Ovary (tissue), 9 donors: ENCODE data around the gene GAB3. TPM values are rescaled to one million over a fixed set of nuclear protein-coding genes. Genes with fewer than 3 reads are reported as not detected.

Experiments used
- DNase-seq, 5 donors: peaks; one replicate each; pipeline ENCODE4 v3.0.0-alpha.2; 2019 to 2020
- H3K27ac ChIP-seq, 2 donors: fragments of 200-600 bp; one replicate each; pipeline versions ENCODE4 v1.5.1 to v1.8.0; 2019 to 2022
- H3K27me3 ChIP-seq: fragments of 200-600 bp; one replicate; pipeline ENCODE4 v1.8.0; 2022
- H3K36me3 ChIP-seq: fragments of 200-600 bp; sonication (generic); one replicate; pipeline ENCODE4 v1.5.1; 2019
- H3K4me1 ChIP-seq: one replicate; pipeline ENCODE4 v1.8.1; 2013; ENCODE audit warnings: mild to moderate bottlenecking, moderate library complexity; ENCODE audit not compliant: insufficient read depth
- H3K4me3 ChIP-seq: fragments of 200-600 bp; sonication (generic); one replicate; pipeline ENCODE4 v1.5.1; 2017
- H3K9me3 ChIP-seq, 2 donors: fragments of 200-600 bp in 1 of 2; sonication (generic) in 1 of 2; one replicate each; pipeline versions ENCODE4 v1.5.1 to v1.8.1; 2013 to 2019; ENCODE audit warnings: mild to moderate bottlenecking in 1 of 2, moderate library complexity in 1 of 2
- CTCF ChIP-seq, 3 donors: fragments of 450-650 bp in 2 of 3; fragments of 200-600 bp in 1 of 3; IDR thresholded peaks; one replicate each; pipeline versions ENCODE4 v1.5.1 to v1.8.0; 2016 to 2022; ENCODE audit warnings: antibody characterized with exemption in 3 of 3, mild to moderate bottlenecking in 1 of 3
- EP300 ChIP-seq: sonication (generic); formaldehyde crosslinking; IDR thresholded peaks from one replicate; pipeline ENCODE4 v1.6.1; 2017; ENCODE audit warnings: antibody characterized with exemption
- POLR2A ChIP-seq: fragments of 450-650 bp; IDR thresholded peaks from one replicate; pipeline ENCODE4 v1.6.1; 2017; ENCODE audit warnings: antibody characterized with exemption, mild to moderate bottlenecking, moderate library complexity
- WGBS, 3 donors: extraction: QIAGEN DNeasy Blood & Tissue Kit in 1 of 3; methylation state at CpG; one replicate each; pipeline versions ENCODE4 v1.1.5 to v1.1.7; 2013 to 2017; 5-methylcytosine and 5-hydroxymethylcytosine counted together
- intact Hi-C, 4 donors: fragments of 100-400 bp; cut with DNase I; formaldehyde crosslinking; loops; one replicate each; pipeline versions ENCODE4 v1.11.0 to v1.15.1; 2022 to 2023
- polyA plus RNA-seq, 2 donors: library from polyadenylated mRNA; stranded (reverse); fragments of 200-250 nt in 1 of 2; fragments of 350-450 nt in 1 of 2; fragmentation: Illumina TruSeq in 1 of 2; extraction: RNeasy Lipid Tissue Mini Kit (QIAGEN cat#74804) in 1 of 2; gene quantifications; one replicate each; pipeline ENCODE4 v1.2.3, GENCODE V29; 2013 to 2014
- total RNA-seq, 7 donors: library from RNA; depleted of rRNA in 2 of 7; stranded (reverse); fragments of >200 nt in 2 of 7; fragmentation: NEBNext Ultra II Directional in 3 of 7; extraction: Animal tissue kit (Norgen Biotek cat#: 25700) in 3 of 7; gene quantifications; one replicate each; pipeline versions ENCODE4 v1.1.0 to v1.2.4, GENCODE V29; 2016 to 2023
- donor health status: DM: no; HTN: no; CAD: no; lungs with moderate emphysema.
- donor health status: DM: no; HTN: no; CAD: no.
- donor health status: Bipolar disorder and iron deficiency.
- donor health status: DM: yes; HTN: yes; CAD: no.
- donor health status: DM: no; HTN: no; CAD: no.
- donor health status: DM: yes; HTN: yes; CAD: no.

The GAB3 gene
- total and polyA plus RNA-seq, 9 donors: 0.68 to 4.0 (median 1.1) TPM

GRCh38 chrX:154732421-154733065, 18.3 kb downstream of the GAB3 start:
- H3K36me3 ChIP-seq: no peaks in the 10 kb centered on the region
- no peaks in the 10 kb centered on the region for H3K27me3 ChIP-seq
- no peak for DNase-seq
- no peaks in the 10 kb centered on the region for H3K9me3 ChIP-seq
- H3K4me1 ChIP-seq: peaks cover 4% of the 10 kb centered on the region
- H3K27ac ChIP-seq: no peak overlapping the region
- intact Hi-C loops: no loop called here
- WGBS, 3 donors: 42 to 46% (median 44%) methylated on average over 5 of the region's 5 CpGs
- TF ChIP-seq POLR2A (no peak), EP300 (no peak), CTCF (IDR thresholded peaks at IDR 0.05) (no peak)
- H3K4me3 ChIP-seq: no peak overlapping the region

- no peak for DNase-seq
- Histone ChIP-seq H3K4me1 (peaks cover 4% of the 10 kb centered on the region), H3K9me3 (no peaks in the 10 kb centered on the region), H3K4me3 (no peak overlapping the region), H3K27ac (no peak overlapping the region), H3K36me3 (no peaks in the 10 kb centered on the region), H3K27me3 (no peaks in the 10 kb centered on the region)
- intact Hi-C loops: no loop called here
- 84 to 88% (median 87%) methylated on average over 7 of the region's 7 CpGs for WGBS, 3 donors
- TF ChIP-seq CTCF (IDR thresholded peaks at IDR 0.05) (no peak), POLR2A (no peak), EP300 (no peak)
Observed at GRCh38 chrX:154731881-154732280, 19.0 kb downstream of the GAB3 start.

- 85 to 94% (median 89%) methylated on average over 5 of the region's 5 CpGs for WGBS, 3 donors
- no peak for TF ChIP-seq CTCF (IDR thresholded peaks at IDR 0.05)
- no peak for TF ChIP-seq POLR2A
- no peak for TF ChIP-seq EP300
- Histone ChIP-seq H3K4me3 (no peak overlapping the region), H3K4me1 (peaks cover 4% of the 10 kb centered on the region), H3K9me3 (no peaks in the 10 kb centered on the region), H3K27me3 (no peaks in the 10 kb centered on the region), H3K27ac (no peak overlapping the region), H3K36me3 (no peaks in the 10 kb centered on the region)
- intact Hi-C loops: no loop called here
- DNase-seq: no peak
Observed at GRCh38 chrX:154731184-154731583, 19.7 kb downstream of the GAB3 start.

- no peak overlapping the region for H3K4me3 ChIP-seq
- H3K4me1 ChIP-seq: peaks cover 4% of the 10 kb centered on the region
- 34 to 40% (median 40%) methylated on average over 6 of the region's 6 CpGs for WGBS, 3 donors
- intact Hi-C loops: no loop called here
- H3K27ac ChIP-seq: no peak overlapping the region
- TF ChIP-seq POLR2A: no peak
- no peak for TF ChIP-seq CTCF (IDR thresholded peaks at IDR 0.05)
- TF ChIP-seq EP300: no peak
- DNase-seq: peak in 3 of 5 donors; percentile 22 to 48 (median 42)
- H3K9me3 ChIP-seq: no peaks in the 10 kb centered on the region
- H3K27me3 ChIP-seq: no peaks in the 10 kb centered on the region
- no peaks in the 10 kb centered on the region for H3K36me3 ChIP-seq
Observed at GRCh38 chrX:154730253-154730891, 20.5 kb downstream of the GAB3 start.
